ENCODE measurements around the gene PLA2G3. TPM values are rescaled to one million over a fixed set of nuclear protein-coding genes. Genes with fewer than 3 reads are reported as not detected.
A peak's percentile ranks its signal among the peaks of the same experiment; 100 is the strongest.

PLA2G3 gene
- total and polyA plus RNA-seq, 2 of the 13 experiments (the other 11 are each of a cell fraction or from before 2014, with no cell fraction given), result 0.12 to 0.42 TPM

- TF ChIP-seq BRF2 (CRISPR knock-in tag; IDR thresholded peaks at IDR 0.05) (no peak), CREB3 (CRISPR knock-in tag; IDR thresholded peaks at IDR 0.05) (no peak), ZNF280D (CRISPR knock-in tag; IDR thresholded peaks at IDR 0.05) (no peak)
These were observed 1.2 kb upstream of the PLA2G3 start (continued) for GRCh38 chr22:31141551-31141950.

GRCh38 chr22:31140746-31141145 is 438 bp upstream of the PLA2G3 start:
- ChIA-PET POLR2A (interaction anchor here (1.6 kb wide), 1 partner anchor 33 kb away, joined by 4 read pairs; the partner anchor contains the start of gene SELENOM), CTCF (ENCODE audit: low intra/inter-chr PET ratio, low total read pairs) (no interaction called here)
- Histone ChIP-seq H3K4me3 (replicated peaks in 1 of 3; ENCODE audit: insufficient read depth in 1 of 3, low read depth in 2 of 3, low read length in 3 of 3) (no peak overlapping the region), H3K4me2 (ENCODE audit: low read depth, low read length) (peak overlapping the region; percentile 26; the same call in 1 of the 2 replicates), H3K36me3 (replicated peaks in 1 of 2; ENCODE audit: control insufficient read depth in 1 of 2, insufficient read depth in 2 of 2, low read length in 2 of 2) (no peaks in the 10 kb centered on the region), H4K20me1 (ENCODE audit: insufficient read depth, low read length) (no peaks in the 10 kb centered on the region), H3K27me3 (ENCODE audit: control insufficient read depth in 1 of 2, insufficient read depth in 2 of 2, low read length in 2 of 2) (peaks cover 6 to 48% of the 10 kb centered on the region in 2 experiments; a peak in 4 of 5 replicates), H3K79me2 (ENCODE audit: insufficient read depth, low read length) (no peaks in the 10 kb centered on the region), H3K9me3 (ENCODE audit: low read length) (no peaks in the 10 kb centered on the region), H3K9ac (ENCODE audit: insufficient read depth, low read depth, low read length) (no peak overlapping the region), H3K4me1 (ENCODE audit: insufficient read depth, low read length) (peaks cover 10% of the 10 kb centered on the region), H2AFZ (ENCODE audit: low read length) (no peak overlapping the region), H3K27ac (ENCODE audit: extremely low read length, insufficient read depth, low read length) (no peak overlapping the region)
- BruUV-seq (replicated peaks), result no TSS peak
- intact Hi-C loops (cut with micrococcal nuclease; ENCODE audit: unreplicated experiment) (no loop called here), in situ Hi-C loops (cut with HindIII; ENCODE audit: extremely low pct_ligation_motif_present, low pct_unique_long_range_greater_than_20kb) (loop anchor here (5.0 to 10.0 kb wide), 2 partner anchors 38 to 176 kb away; partner anchors contain the start of genes MORC2 and TUG1)
- FAIRE-seq (no peak), DNase-seq (ENCODE audit: low spot score) (no peak), ATAC-seq (peak; percentile 7; the same call in 1 of the 3 replicates)
- TF ChIP-seq ZNF766 (CRISPR knock-in tag; IDR thresholded peaks at IDR 0.05; ENCODE audit: borderline replicate concordance) (no peak), MBNL3 (CRISPR knock-in tag; conservative IDR thresholded peaks at IDR 0.05) (no peak), GPN1 (CRISPR knock-in tag; IDR thresholded peaks at IDR 0.05; ENCODE audit: borderline replicate concordance) (no peak), AGO1 (IDR thresholded peaks at IDR 0.05; ENCODE audit: low read depth, low read length, poor library complexity, severe bottlenecking) (no peak), ZNF891 (CRISPR knock-in tag; IDR thresholded peaks at IDR 0.05) (no peak), CBFB (CRISPR knock-in tag; IDR thresholded peaks at IDR 0.05) (no peak), ZNF101 (CRISPR knock-in tag; IDR thresholded peaks at IDR 0.05; ENCODE audit: borderline replicate concordance, low read depth) (no peak), SATB2 (CRISPR knock-in tag; IDR thresholded peaks at IDR 0.05) (no peak), GPBP1L1 (CRISPR knock-in tag; IDR thresholded peaks at IDR 0.05) (no peak), TGIF2 (CRISPR knock-in tag; IDR thresholded peaks at IDR 0.05) (no peak)
- WGBS (ENCODE audit: low lambda C conversion rate), result no CpG with 5 or more reads among the region's 5 CpGs
